ENCODE measurements around the gene NCS1.

DNA sequence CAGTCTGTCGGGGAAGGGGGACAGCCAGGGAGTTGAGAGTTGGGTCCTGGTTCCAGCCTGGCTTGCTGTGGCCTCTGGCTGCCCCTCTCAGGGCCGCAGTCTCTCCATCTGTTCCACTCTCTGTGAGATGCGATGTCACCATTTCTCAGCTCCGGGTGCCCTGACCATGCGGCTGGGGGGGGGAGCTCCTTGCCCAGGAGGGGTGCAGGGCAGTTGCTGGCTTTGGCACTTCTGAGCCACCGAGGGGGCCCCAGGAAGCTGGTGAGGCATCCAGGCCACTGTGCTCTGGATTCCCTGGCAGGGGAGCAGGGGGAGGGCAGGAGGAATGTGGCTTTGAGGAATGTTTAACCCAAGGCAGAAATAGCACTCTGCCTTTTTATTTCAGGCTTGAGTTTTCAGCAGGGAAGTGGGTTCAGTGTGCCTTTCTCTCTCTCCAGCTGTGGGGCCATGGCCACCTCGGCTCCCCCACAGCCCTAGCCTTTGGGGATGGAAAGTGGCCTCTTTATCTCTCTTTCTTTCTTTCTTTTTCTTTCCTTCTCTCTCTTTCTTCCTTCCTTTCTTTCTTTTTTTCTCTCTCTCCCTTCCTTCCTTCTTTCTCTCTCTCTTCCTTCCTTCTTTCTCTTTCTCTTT is 11.0 kb downstream of the NCS1 start:
- TF ChIP-seq, protein P1, sequence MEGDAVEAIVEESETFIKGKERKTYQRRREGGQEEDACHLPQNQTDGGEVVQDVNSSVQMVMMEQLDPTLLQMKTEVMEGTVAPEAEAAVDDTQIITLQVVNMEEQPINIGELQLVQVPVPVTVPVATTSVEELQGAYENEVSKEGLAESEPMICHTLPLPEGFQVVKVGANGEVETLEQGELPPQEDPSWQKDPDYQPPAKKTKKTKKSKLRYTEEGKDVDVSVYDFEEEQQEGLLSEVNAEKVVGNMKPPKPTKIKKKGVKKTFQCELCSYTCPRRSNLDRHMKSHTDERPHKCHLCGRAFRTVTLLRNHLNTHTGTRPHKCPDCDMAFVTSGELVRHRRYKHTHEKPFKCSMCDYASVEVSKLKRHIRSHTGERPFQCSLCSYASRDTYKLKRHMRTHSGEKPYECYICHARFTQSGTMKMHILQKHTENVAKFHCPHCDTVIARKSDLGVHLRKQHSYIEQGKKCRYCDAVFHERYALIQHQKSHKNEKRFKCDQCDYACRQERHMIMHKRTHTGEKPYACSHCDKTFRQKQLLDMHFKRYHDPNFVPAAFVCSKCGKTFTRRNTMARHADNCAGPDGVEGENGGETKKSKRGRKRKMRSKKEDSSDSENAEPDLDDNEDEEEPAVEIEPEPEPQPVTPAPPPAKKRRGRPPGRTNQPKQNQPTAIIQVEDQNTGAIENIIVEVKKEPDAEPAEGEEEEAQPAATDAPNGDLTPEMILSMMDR (conservative IDR thresholded peaks at IDR 0.05 in 1 of 2, IDR thresholded peaks at IDR 0.05 in 1 of 2; ENCODE audit: low read depth in 1 of 2, low read length in 2 of 2), result no peak
- no peak for TF ChIP-seq EZH2 (IDR thresholded peaks at IDR 0.05; ENCODE audit: low read length, missing control alignments)

All from fibroblast of lung (primary cell).